Activated CD8-positive, alpha-beta T cell treated with anti-CD3 and anti-CD28 coated beads for 36 hours (primary cell): ENCODE measurements around the gene DGKI. TPM values are rescaled to one million over a fixed set of nuclear protein-coding genes. Genes with fewer than 3 reads are reported as not detected.
"Not testable (repeated sequence)": the region's sequence is repeated elsewhere in the genome, so short reads cannot be mapped to it uniquely, and the experiment has no call there.

Experiments used
- ATAC-seq: fragments of 200-7000 bp; cut with Tn5 transposase; one replicate; pipeline ENCODE4 v1.10.0; 2021; ENCODE audit warnings: mild to moderate bottlenecking, moderate library complexity
- CTCF ChIA-PET: fragments of 350-600 bp; sonication (Branson Sonifier 250); formaldehyde crosslinking; loops from one replicate; lab custom pipeline; 2021; ENCODE audit warnings: antibody characterized with exemption; lab: Charles Lee
- POLR2A ChIA-PET: fragments of 350-600 bp; sonication (Branson Sonifier 250); formaldehyde crosslinking; loops from one replicate; lab custom pipeline; 2021; ENCODE audit warnings: antibody characterized with exemption; lab: Charles Lee
- DNase-seq: peaks from one replicate; pipeline ENCODE4 v3.0.0-alpha.2; 2020
- H3K27ac Mint-ChIP-seq: one replicate; pipeline ENCODE4 v1.8.0; 2021; ENCODE audit warnings: mild to moderate bottlenecking, mixed read lengths
- H3K27me3 Mint-ChIP-seq: one replicate; pipeline ENCODE4 v1.8.0; 2021; ENCODE audit warnings: mixed read lengths
- H3K36me3 Mint-ChIP-seq: one replicate; pipeline ENCODE4 v1.8.0; 2021; ENCODE audit warnings: low read depth, mixed read lengths
- H3K4me1 Mint-ChIP-seq: one replicate; pipeline ENCODE4 v1.8.0; 2021; ENCODE audit warnings: low read depth, mixed read lengths
- H3K4me3 Mint-ChIP-seq: one replicate; pipeline ENCODE4 v1.8.0; 2021; ENCODE audit warnings: mild to moderate bottlenecking, moderate library complexity, mixed read lengths
- H3K9me3 Mint-ChIP-seq: one replicate; pipeline ENCODE4 v1.8.0; 2021; ENCODE audit warnings: mixed read lengths
- intact Hi-C: fragments of 100-400 bp; cut with micrococcal nuclease; formaldehyde crosslinking; loops from one replicate; pipeline ENCODE4 v1.10.0; 2022
- total RNA-seq, 2 experiments: library from RNA; stranded (reverse); gene quantifications; one replicate each; pipeline ENCODE4 v1.2.3, GENCODE V29; 2021
- TF ChIP-seq, protein P1 (sequence below): fragments of 200-600 bp; IDR thresholded peaks from one replicate; pipeline ENCODE4 v1.8.0; 2022; ENCODE audit warnings: antibody characterized with exemption, mild to moderate bottlenecking

The DGKI gene
- total RNA-seq, 2 experiments from 2014 or later: 0.38 to 0.65 TPM

- POLR2A ChIA-PET: no interaction called here
Measured at GRCh38 chr7:137717811-137718271, 128.9 kb downstream of the DGKI start.

DNA sequence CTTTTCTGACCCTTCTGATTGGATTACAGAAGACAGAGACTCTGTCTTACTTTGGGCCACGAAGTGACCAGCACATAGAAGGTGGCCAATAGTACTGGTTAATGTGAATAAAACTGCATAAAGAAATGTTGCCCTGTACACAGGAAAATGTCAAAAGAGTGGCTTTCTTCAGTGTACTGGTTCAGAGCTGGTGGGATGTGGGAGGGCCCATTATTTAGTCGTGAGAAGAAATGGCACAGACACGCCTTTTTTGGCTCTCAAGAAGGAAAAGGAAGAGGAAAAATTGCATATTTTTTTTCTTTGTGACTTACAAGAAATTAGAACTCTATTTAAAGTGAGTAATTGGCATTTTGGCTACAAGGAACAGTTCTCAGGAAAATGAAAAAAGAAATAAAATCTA lies 129.7 kb downstream of the DGKI start:
- no peak overlapping the region for H3K4me3 Mint-ChIP-seq
- ChIA-PET CTCF (no interaction called here), POLR2A (no interaction called here)
- DNase-seq: no peak
- no peak for ATAC-seq
- peaks cover 11% of the 10 kb centered on the region for H3K27me3 Mint-ChIP-seq
- no peaks in the 10 kb centered on the region for H3K9me3 Mint-ChIP-seq
- H3K36me3 Mint-ChIP-seq: no peaks in the 10 kb centered on the region
- H3K4me1 Mint-ChIP-seq: no peaks in the 10 kb centered on the region
- H3K27ac Mint-ChIP-seq: no peak overlapping the region
- intact Hi-C loops: no loop called here
- TF ChIP-seq, protein P1, sequence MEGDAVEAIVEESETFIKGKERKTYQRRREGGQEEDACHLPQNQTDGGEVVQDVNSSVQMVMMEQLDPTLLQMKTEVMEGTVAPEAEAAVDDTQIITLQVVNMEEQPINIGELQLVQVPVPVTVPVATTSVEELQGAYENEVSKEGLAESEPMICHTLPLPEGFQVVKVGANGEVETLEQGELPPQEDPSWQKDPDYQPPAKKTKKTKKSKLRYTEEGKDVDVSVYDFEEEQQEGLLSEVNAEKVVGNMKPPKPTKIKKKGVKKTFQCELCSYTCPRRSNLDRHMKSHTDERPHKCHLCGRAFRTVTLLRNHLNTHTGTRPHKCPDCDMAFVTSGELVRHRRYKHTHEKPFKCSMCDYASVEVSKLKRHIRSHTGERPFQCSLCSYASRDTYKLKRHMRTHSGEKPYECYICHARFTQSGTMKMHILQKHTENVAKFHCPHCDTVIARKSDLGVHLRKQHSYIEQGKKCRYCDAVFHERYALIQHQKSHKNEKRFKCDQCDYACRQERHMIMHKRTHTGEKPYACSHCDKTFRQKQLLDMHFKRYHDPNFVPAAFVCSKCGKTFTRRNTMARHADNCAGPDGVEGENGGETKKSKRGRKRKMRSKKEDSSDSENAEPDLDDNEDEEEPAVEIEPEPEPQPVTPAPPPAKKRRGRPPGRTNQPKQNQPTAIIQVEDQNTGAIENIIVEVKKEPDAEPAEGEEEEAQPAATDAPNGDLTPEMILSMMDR: no peak

More at GRCh38 chr7:137717811-137718271, 128.9 kb downstream of the DGKI start:
- H3K4me3 Mint-ChIP-seq: no peak overlapping the region
- H3K36me3 Mint-ChIP-seq: no peaks in the 10 kb centered on the region
- no peak overlapping the region for H3K27ac Mint-ChIP-seq
- H3K9me3 Mint-ChIP-seq: no peaks in the 10 kb centered on the region
- H3K4me1 Mint-ChIP-seq: no peaks in the 10 kb centered on the region
- peaks cover 11% of the 10 kb centered on the region for H3K27me3 Mint-ChIP-seq
- peak; percentile 3 for DNase-seq
- no peak for ATAC-seq
- intact Hi-C loops: no loop called here
- CTCF ChIA-PET: no interaction called here
- TF ChIP-seq, protein P1: no peak

DNA sequence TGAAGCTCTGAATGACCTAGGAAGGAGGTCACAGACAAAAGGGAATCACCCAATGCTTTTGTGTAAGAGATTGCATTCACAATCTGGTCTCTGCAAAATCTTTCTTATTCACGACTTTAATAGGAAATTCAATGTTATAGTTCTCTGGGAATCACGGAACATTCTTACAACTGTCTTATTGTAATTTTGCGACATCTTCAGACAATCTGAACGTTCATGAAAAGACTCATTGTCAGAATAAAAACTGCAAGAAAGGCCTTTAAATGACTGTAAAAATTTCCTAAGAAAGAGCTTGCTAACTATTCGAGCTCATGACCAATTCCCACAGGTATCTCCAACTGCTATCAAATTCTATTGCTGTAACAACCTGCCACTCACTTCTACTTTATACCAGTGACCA lies 130.7 kb downstream of the DGKI start:
- Mint-ChIP-seq H3K27ac (no peak overlapping the region), H3K4me3 (no peak overlapping the region), H3K36me3 (no peaks in the 10 kb centered on the region), H3K9me3 (no peaks in the 10 kb centered on the region), H3K4me1 (no peaks in the 10 kb centered on the region), H3K27me3 (peaks cover 8% of the 10 kb centered on the region)
- intact Hi-C loops: no loop called here
- DNase-seq (no peak), ATAC-seq (no peak)
- TF ChIP-seq, protein P1: no peak
- CTCF ChIA-PET: no interaction called here
- POLR2A ChIA-PET: no interaction called here

- DNase-seq: no peak
- no peak overlapping the region for H3K27ac Mint-ChIP-seq
- ATAC-seq: no peak
- H3K9me3 Mint-ChIP-seq: no peaks in the 10 kb centered on the region
- intact Hi-C loops: no loop called here
- CTCF ChIA-PET: interaction anchor here (0.6 kb wide), 1 partner anchor 127 kb away, joined by 3 read pairs; no protein-coding TSS in a partner anchor
- no peaks in the 10 kb centered on the region for H3K4me1 Mint-ChIP-seq
- TF ChIP-seq, protein P1: no peak
- no peaks in the 10 kb centered on the region for H3K36me3 Mint-ChIP-seq
- H3K27me3 Mint-ChIP-seq: peaks cover 11% of the 10 kb centered on the region
- H3K4me3 Mint-ChIP-seq: no peak overlapping the region
- POLR2A ChIA-PET: no interaction called here
Measured at GRCh38 chr7:137715533-137715932, 131.2 kb downstream of the DGKI start.

DNA sequence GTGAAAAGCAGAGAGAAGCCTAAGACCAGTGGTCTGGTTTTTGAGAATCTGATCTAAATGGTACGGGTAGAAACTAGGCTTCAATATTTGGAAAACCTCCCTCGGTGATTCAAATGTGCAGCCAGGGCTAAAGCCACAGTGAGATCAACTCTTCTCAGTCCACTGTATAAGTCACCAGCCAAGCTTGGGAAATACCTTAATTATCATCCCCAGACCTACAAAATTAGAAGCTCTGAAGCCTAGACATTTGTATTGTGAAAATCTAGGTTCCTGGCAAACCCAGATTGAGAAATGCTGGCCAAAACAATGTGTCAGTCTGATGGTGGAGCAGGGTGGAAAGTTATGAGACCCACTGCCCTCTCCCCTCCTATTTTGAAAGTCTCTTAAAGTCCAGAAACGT lies 131.7 kb downstream of the DGKI start:
- H3K9me3 Mint-ChIP-seq: no peaks in the 10 kb centered on the region

DNA sequence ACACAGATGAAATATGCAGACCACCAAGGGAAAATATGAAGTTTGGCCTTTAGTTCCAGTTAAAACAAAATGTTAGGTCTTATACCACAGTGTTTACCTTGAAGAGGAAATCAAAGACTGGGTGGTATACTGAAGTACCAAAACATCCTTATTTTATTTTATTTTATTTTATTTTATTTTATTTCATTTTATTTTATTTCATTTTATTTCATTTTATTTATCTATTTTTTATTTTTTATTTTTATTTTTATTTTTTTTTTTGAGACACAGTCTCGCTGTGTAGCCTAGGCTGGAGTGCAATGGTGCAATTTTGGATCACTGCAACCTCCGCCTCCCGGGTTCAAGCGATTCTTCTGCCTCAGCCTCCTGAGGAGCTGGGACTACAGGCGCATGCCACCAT lies 140.4 kb downstream of the DGKI start:
- ATAC-seq, H3K4me3 Mint-ChIP-seq, H3K27ac Mint-ChIP-seq, intact Hi-C loops, POLR2A ChIA-PET, H3K27me3 Mint-ChIP-seq, H3K4me1 Mint-ChIP-seq, DNase-seq, H3K36me3 Mint-ChIP-seq: not testable (repeated sequence)
- peaks cover 12% of the 10 kb centered on the region for H3K9me3 Mint-ChIP-seq
- CTCF ChIA-PET: interaction anchor here (1.3 kb wide), 1 partner anchor 11 kb away, joined by 3 read pairs; no protein-coding TSS in a partner anchor

More for the DNA sequence above, 131.7 kb downstream of the DGKI start:
- CTCF ChIA-PET: interaction anchor here (0.6 kb wide), 1 partner anchor 128 kb away, joined by 3 read pairs; no protein-coding TSS in a partner anchor
- no peak for DNase-seq
- no peaks in the 10 kb centered on the region for H3K4me1 Mint-ChIP-seq
- TF ChIP-seq, protein P1: no peak
- H3K36me3 Mint-ChIP-seq: no peaks in the 10 kb centered on the region
- ATAC-seq: no peak
- intact Hi-C loops: no loop called here
- POLR2A ChIA-PET: no interaction called here
- H3K4me3 Mint-ChIP-seq: no peak overlapping the region
- peaks cover 11% of the 10 kb centered on the region for H3K27me3 Mint-ChIP-seq
- H3K27ac Mint-ChIP-seq: no peak overlapping the region
